HL-60/S4 treated with retinoic acid at 250 ng/mL for 4 days and 3 days (cell line): ENCODE data around the gene PFKFB3.
"Not testable (repeated sequence)": the region's sequence is repeated elsewhere in the genome, so short reads cannot be mapped to it uniquely, and the experiment has no call there.

ENCODE experiments used
- in situ Hi-C: fragments of 300-500 bp; cut with MboI; formaldehyde crosslinking; loops from 2 replicates; pipeline ENCODE4 v1.7.0; 2022; ENCODE audit warnings: low sequenced_read_pairs

The PFKFB3 gene

GRCh38 chr10:6234371-6234770, 31.6 kb downstream of the PFKFB3 start:
- in situ Hi-C loops: no loop called here

DNA sequence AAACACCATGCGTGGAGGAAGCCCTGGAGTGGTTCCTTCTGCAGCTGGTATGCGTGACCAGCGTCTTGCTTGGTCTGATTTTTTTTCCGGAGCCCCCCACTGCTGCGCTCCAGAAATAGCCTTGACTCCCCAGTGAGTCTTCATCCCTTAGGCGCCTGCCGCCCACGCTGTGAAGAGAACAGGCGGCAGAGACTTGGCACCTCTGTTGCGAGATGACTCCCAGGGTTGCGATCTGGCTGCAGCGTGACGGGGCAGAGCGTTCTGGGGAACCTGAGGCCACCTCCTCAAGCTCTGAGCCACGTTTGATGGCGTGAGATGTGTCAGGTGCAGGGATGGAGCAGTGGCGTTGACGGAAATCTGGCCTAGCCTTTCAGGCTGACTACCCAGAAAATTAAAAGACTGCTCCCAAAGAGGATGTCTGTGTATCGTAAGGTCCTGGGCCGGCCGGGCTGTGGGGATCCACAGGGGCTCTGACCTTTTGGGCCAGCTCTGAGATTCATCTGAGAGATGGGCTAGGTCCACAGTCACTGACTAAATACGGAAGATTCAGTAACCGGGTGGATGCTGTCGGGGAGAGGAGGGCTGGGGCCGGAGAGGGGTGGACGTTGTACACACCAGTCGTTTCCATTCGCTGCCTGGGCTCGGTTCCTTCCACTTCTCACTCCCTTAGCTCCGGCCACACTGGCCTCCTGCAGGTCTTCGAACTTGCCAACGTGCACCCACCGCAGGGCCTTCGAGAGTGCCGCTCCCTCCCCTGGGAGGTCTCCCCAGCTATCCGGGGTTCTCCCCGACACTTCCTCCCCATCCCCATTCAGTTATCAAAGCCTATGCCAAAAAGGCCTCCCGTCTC, 33.8 kb downstream of the PFKFB3 start:
- in situ Hi-C loops: no loop called here

DNA sequence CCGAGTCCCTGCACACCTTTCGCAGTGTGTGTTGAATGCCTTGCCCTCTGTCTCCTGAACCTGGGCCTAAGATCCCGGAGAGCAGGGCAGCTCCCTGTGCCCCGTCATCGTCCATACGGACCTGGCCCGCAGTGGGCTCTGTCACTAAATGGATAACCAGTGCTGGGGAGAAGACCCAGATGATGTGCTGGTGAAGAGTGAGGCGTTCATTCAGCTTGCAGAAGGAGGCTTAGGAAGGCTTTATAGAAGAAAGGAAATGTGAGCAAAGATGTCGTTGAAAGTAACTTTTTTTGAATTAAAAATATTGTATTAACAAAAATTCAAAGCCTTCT, 34.4 kb downstream of the PFKFB3 start:
- in situ Hi-C loops: no loop called here

GRCh38 chr10:6238587-6239212, 36.0 kb downstream of the PFKFB3 start:
- in situ Hi-C loops: not testable (repeated sequence)

DNA sequence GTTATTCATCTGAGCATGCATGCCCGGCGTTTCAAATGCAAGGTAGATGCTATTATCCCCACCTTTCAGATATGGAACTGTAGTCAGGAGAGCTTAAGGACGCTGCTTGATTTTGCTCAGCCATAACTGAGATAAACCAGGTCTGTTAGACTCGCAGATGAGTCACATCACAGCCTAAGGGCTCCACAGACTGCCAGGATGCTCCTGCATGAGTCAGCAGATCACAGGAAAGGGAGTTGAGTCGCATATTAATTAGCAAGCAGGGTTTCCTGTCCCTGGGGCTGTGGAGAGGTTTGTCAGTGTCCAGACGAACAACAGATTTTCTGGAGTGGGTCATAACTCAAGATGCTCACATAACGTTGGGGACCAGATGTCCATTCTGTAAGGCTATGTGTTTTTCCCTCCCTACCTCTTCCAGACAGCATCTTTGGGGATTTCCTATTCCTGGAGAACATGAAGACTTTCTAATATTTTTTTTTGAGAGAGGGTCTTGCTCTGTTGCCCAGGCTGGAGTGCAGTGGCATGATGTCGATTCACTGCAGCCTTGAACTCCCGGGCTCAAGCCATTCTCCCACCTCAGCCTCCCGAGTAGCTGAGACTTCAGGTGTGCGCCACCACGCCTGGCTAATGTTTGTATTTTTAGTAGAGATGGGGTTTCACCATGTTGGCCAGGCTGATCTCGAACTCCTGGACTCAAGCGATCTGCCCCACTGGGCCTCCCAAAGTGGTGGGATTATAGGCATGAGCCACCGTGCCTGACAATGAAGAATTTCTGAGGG, 36.7 kb downstream of the PFKFB3 start:
- in situ Hi-C loops: no loop called here

DNA sequence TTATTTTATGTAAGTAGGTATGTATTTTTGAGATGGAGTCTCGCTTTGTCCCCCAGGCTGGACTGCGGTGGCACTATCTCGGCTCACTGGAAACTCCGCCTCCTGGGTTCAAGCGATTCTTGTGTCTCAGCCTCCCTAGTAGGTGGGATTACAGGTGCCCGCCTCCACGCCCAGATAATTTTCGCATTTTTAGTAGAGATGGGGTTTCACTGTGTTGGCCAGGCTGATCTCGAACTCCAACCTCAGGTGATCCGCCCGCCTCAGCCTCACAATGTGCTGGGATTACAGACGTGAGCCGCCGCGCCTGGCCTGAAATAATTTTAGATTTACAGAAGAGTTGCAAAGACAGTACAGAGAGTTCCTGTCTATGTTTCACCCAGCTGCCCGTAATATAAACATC, 37.5 kb downstream of the PFKFB3 start:
- in situ Hi-C loops: no loop called here

DNA sequence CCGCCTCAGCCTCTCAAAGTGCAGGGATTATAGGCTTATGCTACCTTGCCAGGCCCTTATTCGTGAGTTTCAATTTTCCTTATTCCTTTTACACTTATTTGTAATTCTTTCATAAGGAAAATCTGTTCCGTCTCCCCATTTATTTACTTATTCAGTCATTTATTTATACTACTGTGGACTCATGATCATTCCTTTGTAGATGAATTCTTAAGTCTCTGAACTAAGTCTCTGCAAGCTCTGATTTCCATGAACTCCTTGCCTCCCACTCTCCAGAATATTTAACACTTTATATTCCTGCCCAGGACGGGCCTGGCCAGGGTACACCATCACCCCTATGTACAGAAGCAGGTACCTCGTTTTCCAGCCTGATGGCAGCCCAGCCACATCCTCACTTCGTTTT, 39.4 kb downstream of the PFKFB3 start:
- in situ Hi-C loops: no loop called here

DNA sequence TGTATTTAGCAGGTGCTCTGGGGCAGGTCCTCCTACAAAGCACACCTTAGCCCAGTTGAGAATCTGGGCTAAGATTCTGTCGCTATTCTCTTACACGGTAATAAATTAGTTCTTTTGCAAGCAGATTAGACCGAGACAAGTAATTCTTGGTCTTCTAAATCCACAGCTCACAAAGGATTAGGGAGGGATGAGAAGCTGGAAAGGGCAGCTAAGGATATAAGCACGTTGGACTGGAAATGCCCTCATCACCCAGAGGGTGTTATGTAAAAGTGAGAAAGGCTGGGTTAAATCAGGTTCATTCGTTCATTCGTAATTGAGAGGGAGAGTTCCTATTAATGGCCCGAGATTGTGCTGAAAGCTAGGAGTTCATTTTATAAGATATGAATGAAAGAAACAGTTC, 41.8 kb downstream of the PFKFB3 start:
- in situ Hi-C loops: no loop called here

- in situ Hi-C loops: no loop called here
Observed at GRCh38 chr10:6247041-6247712, 44.4 kb downstream of the PFKFB3 start.

DNA sequence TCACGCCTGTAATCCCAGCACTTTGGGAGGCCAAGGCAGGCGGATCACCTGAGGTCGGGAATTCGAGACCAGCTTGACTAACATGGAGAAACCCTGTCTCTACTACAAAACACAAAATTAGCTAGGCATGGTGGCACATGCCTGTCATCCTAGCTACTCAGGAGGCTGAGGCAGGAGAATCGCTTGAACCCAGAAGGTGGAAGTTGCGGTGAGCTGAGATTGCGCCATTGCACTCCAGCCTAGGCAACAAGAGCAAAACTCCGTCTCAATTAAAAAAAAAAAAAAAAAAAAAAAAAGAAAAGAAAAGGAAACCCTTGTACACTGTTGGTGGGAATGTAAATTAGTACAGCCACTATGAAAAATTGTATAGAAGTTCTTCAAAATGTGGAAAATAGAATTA, 46.2 kb downstream of the PFKFB3 start:
- in situ Hi-C loops: not testable (repeated sequence)

DNA sequence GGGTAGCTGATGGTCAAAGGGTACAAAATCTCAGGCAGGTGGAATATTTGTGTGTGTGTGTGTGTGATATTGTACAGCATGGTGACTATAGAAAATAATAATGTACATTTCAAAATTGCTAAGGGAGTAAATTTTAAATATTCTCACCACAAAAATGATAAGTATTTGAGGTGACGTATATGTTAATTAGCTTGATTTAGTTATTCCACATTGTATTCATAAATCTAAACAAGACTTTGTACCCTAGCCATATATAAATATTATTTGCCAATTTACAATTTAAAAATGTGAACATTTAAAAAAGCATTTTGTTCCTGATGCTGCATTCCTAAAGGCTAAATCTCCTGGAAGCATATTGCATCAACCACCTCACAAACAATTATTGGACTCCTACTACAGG, 47.0 kb downstream of the PFKFB3 start:
- in situ Hi-C loops: no loop called here

- in situ Hi-C loops: no loop called here
Observed at GRCh38 chr10:6250745-6251144, 48.0 kb downstream of the PFKFB3 start.

GRCh38 chr10:6254201-6254600, 51.5 kb downstream of the PFKFB3 start:
- in situ Hi-C loops: no loop called here

DNA sequence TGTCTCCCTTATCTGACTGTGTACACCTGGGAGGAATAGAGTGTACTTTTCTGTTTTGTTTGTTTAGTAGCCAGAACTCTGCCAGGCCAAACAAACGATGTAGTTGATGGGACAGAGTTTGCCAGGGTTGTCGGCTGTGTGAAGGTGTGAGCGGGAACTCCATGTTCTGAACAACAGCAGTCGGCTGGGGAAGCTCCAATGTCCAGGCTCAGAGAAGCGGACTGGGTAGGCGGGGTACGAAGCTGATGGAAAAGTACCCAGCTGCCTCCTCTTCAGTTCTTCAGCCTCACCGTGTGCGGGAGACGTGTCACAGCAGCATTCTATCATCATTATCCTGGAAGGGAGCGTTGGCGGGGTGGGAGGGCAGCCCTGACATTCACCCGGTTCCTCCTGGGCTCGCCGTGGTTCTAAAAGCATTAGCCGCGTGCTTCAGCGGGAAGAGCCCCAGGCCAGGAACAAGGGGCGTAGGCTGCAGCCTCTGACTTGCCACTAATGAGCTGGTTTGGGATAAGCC, 52.9 kb downstream of the PFKFB3 start:
- in situ Hi-C loops: no loop called here

GRCh38 chr10:6256439-6256838, 53.7 kb downstream of the PFKFB3 start:
- in situ Hi-C loops: no loop called here

DNA sequence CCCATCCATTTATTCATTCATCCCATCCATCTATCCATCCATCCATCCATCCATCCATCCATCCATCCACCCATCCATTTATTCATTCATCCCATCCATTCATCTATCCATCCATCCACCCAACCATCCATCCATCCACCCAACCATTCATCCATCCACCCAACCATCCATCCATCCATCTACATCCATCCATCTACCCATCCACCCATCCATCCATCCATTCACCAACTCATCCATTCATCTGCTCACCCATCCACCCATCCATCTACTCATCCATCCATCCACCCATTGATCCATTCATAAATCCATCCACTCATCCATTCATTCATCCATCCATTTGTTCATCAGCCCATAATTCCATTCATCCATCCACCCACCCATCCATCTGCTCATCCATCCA, 56.4 kb downstream of the PFKFB3 start:
- in situ Hi-C loops: no loop called here

DNA sequence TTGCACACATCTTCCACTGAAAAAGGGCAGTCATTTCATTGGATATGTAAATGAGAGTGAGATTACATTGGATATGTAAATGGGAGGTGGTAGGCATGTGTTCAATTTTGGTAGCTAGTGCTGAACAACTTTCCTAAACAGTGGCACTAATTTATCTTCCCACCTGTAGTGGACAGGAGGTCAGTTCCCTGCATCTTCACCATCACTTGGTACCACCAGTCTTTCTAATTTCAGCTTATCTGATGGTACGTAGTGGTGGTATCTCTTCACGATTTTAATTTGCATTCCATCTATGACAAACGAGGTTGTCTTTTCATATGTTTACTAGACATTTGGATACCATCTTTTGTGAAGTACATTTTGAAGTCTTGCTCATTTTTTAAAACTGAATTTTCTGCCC, 58.1 kb downstream of the PFKFB3 start:
- in situ Hi-C loops: no loop called here

- in situ Hi-C loops: no loop called here
Observed at GRCh38 chr10:6267941-6268340, 65.2 kb downstream of the PFKFB3 start.

DNA sequence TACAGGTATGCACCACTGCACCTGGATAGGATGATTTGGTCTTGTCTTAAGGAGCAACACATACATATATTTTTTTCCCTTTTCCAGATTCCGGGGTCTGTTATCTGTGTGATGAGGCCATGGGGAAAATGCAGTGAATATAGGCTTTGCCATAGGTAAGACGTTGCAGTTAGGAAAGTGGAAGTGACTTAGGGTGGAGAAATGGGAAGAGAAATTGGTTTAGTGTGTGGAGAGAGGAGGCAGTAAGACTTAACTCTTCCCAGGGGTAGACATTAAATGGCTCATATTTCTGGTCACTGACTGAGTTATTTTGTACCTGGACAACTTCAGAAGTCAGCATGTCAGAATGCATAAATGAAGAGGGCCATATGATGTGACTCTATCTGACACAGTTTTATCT, 66.7 kb downstream of the PFKFB3 start:
- in situ Hi-C loops: no loop called here

DNA sequence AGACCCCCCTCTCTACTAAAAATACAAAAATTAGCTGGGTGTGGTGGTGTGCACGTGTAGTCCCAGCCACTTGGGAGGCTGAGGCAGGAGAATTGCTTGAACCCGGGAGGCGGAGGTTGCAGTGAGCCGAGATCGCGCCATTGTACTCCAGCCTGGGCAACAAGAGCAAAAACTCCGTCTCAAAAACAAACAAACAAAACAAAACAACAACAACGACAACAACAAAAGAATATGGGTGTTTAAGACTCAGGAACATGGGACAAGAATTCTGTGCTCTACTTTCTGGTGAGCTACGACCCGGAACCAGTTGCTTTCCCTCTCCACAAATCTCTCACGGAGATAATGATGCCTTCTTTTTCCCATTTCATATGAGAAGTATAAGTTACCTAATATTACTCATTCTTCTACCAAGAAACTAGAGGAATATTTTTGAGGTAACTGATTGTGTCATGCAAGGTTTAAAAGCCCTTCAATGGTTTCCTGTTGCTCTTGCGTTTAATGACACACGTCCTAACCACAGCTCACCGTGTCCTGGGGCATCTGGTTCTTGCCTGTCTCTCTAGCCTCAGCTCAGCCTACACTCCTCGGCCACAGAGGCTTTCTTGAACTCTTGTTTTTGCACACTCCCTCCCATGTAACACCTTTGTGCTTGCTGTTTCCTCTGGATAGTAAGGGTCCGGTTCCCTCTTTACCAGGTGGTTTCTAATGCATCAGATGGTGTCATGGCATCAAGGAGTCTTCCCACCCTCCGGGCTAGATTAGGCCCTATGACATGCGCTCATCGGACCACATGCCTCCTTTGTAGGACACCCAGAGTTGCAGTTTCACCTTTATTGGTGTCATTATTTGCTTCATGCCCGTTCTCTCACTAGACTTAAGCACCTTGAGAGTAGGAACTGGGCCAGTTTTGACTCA, 67.5 kb downstream of the PFKFB3 start:
- in situ Hi-C loops: no loop called here
